Measurements from ENCODE around the gene CNN3. TPM values are rescaled to one million over a fixed set of nuclear protein-coding genes. Genes with fewer than 3 reads are reported as not detected.

Gene CNN3
- total and polyA plus RNA-seq, 2 donors = 163 to 350 TPM

DNA sequence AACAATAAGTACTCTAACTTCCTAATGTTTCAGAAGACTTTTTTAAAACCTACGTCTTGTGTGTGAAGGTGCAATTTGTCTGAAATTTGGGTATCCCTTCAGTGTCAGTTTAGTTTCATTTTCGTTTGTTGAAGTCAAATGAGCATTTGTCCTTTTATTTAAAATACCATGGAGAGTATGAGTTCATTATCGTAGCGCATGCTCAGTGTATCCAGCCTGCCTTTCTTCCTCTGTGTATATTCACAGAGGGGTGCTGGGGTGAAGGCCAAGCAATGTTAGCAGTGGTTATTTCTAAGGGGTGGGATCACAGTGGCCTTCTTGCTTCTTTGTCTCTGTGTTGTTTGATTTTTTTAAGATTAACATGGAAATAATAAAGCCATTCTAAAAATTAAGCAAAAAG is 43.2 kb downstream of the CNN3 start:
- H3K27ac ChIP-seq (ENCODE audit: low read depth) = no peak overlapping the region
- H3K4me1 ChIP-seq (ENCODE audit: insufficient read depth) = no peaks in the 10 kb centered on the region
- H3K4me3 ChIP-seq (ENCODE audit: low read depth, low read length) = no peak overlapping the region
- no peak for DNase-seq (ENCODE audit: extremely low spot score)
- WGBS = 11% methylated on average over 4 of the region's 4 CpGs
- H3K36me3 ChIP-seq (ENCODE audit: insufficient read depth) = no peaks in the 10 kb centered on the region

DNA sequence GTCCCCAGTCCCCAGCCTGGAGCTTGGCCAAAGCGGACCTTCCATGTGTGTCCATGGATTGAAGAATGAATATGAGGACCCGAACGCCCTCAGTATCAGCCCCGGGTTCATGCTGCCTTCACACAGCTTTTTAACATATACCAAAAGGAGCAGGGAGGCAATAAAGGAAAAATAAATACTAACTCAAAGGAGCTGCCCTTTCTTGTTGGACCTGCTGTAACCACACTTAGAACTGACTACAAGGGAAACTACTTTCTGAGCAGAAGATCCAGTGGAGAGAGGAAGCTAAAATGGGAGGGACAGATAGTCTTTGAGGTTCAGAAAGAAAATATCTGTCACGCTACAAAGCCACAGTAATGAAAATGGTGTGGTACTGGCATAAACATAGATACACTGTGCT is 48.6 kb downstream of the CNN3 start:
- WGBS = 93% methylated on average over 5 of the region's 5 CpGs
- H3K4me1 ChIP-seq (ENCODE audit: insufficient read depth) = no peaks in the 10 kb centered on the region
- no peaks in the 10 kb centered on the region for H3K36me3 ChIP-seq (ENCODE audit: insufficient read depth)
- no peak overlapping the region for H3K27ac ChIP-seq (ENCODE audit: low read depth)
- no peak overlapping the region for H3K4me3 ChIP-seq (ENCODE audit: low read depth, low read length)
- no peak for DNase-seq (ENCODE audit: extremely low spot score)

DNA sequence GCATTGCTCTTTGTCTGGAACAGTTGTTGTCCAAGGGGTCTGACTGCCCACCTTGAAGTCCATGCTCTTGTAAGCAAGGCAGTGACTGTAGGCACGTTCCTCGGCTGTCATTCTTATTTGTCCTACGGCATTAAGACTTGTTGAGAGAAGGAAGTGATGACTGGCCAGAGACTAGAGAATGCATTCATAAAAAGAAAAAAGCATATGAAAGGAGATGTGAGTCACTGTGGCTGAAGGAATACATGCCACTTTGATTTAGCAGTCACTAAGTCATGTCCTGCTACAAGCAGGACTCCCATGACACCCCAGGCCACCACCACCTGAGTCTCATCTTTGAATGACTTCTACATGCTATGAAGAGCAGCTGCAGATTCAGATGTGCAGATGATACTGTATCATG is 50.5 kb downstream of the CNN3 start:
- Histone ChIP-seq H3K4me3 (ENCODE audit: low read depth, low read length) (no peak overlapping the region), H3K27ac (ENCODE audit: low read depth) (no peak overlapping the region), H3K4me1 (ENCODE audit: insufficient read depth) (no peaks in the 10 kb centered on the region), H3K36me3 (ENCODE audit: insufficient read depth) (no peaks in the 10 kb centered on the region)
- no peak for DNase-seq (ENCODE audit: extremely low spot score)
- 75% methylated on average over 3 of the region's 3 CpGs for WGBS

DNA sequence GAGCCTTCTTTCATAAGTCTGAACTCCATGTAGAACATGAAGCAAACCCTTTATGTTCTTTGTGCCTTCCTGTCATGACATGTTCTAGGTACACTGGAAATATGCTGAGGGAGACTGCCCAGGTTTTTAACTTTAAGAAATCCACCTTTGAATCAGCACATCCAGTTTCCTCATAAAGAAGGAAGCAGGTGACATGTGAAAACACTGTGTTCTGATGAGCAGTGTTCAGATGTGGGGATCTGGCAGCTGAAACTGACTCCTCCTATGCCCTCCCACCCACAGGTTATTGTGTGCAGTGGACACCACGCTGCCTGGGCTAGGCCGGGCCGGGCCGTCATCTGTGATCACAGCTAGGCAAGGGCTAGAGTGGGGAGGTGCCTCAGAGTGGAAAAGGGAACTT is 51.1 kb downstream of the CNN3 start:
- no peak for DNase-seq (ENCODE audit: extremely low spot score)
- no peaks in the 10 kb centered on the region for H3K36me3 ChIP-seq (ENCODE audit: insufficient read depth)
- no peak overlapping the region for H3K27ac ChIP-seq (ENCODE audit: low read depth)
- no peak overlapping the region for H3K4me3 ChIP-seq (ENCODE audit: low read depth, low read length)
- no peaks in the 10 kb centered on the region for H3K4me1 ChIP-seq (ENCODE audit: insufficient read depth)
- WGBS = 84% methylated on average over 4 of the region's 4 CpGs

DNA sequence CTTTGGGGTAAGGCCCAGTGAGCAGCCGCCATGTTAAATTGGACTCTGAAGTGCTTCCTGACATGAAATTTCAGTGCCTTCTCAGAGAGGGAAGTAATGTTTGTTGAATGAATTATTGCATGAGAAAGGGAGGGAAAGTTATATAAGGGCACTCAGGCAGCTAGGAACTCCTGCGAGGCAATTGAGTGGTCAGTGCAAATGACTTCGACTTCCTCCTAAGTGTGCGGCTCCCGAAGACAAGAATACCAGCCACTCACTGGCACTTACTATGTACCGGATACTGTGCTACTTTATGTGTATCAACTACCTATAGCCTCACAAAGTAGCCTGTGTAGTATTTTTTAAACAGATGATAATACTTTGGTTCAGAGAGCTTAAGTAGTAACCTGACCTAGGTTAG is 52.5 kb downstream of the CNN3 start:
- peak overlapping the region; percentile 6 for H3K27ac ChIP-seq (ENCODE audit: low read depth)
- DNase-seq (ENCODE audit: extremely low spot score) = no peak
- no peaks in the 10 kb centered on the region for H3K4me1 ChIP-seq (ENCODE audit: insufficient read depth)
- no peak overlapping the region for H3K4me3 ChIP-seq (ENCODE audit: low read depth, low read length)
- 97% methylated on average over 6 of the region's 6 CpGs for WGBS
- H3K36me3 ChIP-seq (ENCODE audit: insufficient read depth) = no peaks in the 10 kb centered on the region

DNA sequence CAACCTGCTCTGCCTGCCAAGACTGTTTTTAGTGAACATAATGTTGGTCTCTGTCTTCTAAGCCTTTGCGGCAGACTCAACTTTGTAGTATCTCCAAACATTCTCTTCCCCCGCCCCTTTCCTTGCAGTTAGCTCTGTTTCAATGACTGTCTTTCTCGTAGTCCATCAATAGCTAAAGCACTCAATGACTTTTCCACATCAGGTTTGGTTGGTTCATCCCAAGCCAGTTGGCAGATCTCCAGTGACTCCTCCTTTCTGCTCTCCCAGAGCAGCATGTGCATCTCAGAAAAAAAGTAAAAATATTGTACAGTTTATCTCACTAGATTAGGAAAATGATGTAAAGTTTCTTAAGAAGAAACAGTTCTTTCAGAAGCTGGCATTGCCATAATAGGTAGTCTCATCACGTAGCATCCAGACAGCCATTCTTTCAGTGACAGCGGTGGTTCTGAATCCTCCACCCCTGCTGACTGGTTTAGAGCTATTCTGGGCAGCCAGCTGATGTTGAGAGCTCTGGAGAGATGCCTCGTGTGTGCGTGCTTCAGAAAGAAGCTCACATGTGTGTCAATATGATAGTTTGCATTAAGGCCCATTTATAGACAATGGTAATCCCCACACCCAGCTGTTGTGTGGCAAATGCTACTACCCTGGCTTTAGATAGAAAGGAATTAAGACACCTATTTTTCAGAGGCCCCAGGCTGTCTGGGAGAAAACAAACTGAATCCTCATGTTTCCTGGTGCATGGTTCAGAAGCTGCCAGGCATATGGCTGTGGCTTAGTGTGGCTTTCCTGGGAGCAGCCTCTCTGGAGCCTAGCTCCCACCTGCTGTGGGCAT is 53.2 kb downstream of the CNN3 start:
- WGBS = 37% methylated on average over 7 of the region's 7 CpGs
- no peak for DNase-seq (ENCODE audit: extremely low spot score)
- no peaks in the 10 kb centered on the region for H3K4me1 ChIP-seq (ENCODE audit: insufficient read depth)
- H3K4me3 ChIP-seq (ENCODE audit: low read depth, low read length) = no peak overlapping the region
- no peaks in the 10 kb centered on the region for H3K36me3 ChIP-seq (ENCODE audit: insufficient read depth)
- peak overlapping the region; percentile 6 for H3K27ac ChIP-seq (ENCODE audit: low read depth)

DNA sequence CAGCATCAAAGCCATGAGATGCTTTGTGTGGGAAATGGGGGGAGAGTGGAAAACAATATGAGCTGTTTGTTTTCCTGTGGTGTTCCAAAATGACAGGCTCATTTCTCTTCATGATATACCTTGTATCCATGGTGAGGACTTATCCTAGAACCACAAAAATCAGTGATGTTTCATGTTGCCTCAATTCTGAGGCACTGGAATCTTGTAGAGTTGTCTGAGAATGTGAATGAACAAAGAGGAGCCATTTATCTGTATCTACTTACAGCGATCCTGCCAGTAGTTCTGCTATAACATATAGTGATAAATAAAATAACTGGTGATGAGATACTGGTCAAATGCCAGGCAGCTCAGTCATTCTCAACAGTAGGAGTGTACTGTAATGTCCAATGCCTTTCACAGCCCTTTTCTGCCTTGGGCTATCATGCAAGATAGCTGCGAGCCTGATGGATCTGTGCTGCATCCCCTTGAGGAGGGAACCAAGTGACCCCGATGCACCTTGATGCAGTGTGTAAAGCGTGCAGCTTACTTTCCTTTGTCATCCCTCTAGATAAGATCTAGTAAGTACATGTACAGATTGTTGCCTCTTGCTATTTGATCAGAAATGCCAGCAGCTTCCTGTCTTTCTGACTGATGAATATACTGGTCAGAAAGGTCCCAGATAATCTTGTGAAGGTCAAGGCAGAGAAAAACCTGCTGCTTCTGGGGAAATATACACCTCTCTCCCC is 54.0 kb downstream of the CNN3 start:
- WGBS = 60% methylated on average over 4 of the region's 4 CpGs
- H3K4me3 ChIP-seq (ENCODE audit: low read depth, low read length) = no peak overlapping the region
- H3K27ac ChIP-seq (ENCODE audit: low read depth) = no peak overlapping the region
- H3K36me3 ChIP-seq (ENCODE audit: insufficient read depth) = no peaks in the 10 kb centered on the region
- no peaks in the 10 kb centered on the region for H3K4me1 ChIP-seq (ENCODE audit: insufficient read depth)
- DNase-seq (ENCODE audit: extremely low spot score) = no peak

DNA sequence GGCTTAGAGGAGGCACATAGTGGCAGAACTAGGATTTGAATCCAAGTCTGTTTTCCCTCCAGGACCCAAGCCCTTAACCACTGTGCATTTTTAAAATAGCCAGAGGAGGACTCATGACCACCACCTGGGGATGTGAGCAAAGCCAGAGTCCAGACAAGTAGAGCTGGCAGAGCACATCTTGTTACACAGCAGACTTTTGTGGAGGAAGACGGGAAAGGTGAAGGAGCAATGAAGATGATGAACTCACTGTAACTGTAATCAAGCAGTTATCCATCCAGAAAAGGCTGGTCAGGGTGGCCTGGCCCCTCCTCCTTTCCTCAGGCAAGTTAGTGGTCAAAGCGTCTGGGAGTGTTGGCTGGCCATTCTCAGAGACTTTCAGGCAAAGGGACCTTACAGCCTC is 55.9 kb downstream of the CNN3 start:
- Histone ChIP-seq H3K4me1 (ENCODE audit: insufficient read depth) (no peaks in the 10 kb centered on the region), H3K36me3 (ENCODE audit: insufficient read depth) (no peaks in the 10 kb centered on the region), H3K27ac (ENCODE audit: low read depth) (no peak overlapping the region), H3K4me3 (ENCODE audit: low read depth, low read length) (no peak overlapping the region)
- 85% methylated on average over 2 of the region's 2 CpGs for WGBS
- no peak for DNase-seq (ENCODE audit: extremely low spot score)

DNA sequence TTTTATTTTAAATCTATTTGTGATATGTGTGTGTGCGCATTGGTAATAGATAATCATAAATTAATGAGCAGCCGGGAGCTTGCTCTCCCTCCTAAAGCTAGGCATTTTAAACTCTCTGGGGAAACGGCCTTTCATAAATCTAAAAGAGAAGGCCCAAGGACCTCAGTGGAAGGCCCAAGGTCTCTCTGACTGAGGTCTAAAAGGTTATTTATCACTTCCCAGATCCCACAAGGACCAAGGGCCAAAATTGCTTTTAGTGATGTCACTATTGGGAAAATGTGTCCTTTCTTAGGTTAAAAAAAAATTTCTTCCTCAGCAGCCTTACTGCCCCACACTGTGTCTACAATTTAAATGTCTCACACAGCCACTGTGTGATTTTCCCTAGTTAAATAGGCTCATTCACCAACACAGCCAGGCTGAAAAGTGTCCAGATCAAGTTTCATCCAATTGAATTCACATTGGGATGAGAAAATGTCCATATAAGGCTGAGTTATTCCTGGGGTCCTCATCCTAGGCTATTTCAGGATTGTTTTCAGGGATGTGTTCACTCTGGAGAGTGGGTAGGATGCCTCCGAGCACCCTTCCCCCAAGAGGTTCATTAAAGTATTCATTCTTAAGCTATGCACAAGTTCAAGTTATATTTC is 60.6 kb downstream of the CNN3 start:
- DNase-seq (ENCODE audit: extremely low spot score) = no peak
- peaks cover 5% of the 10 kb centered on the region for H3K4me1 ChIP-seq (ENCODE audit: insufficient read depth)
- 73% methylated on average over 4 of the region's 4 CpGs for WGBS

DNA sequence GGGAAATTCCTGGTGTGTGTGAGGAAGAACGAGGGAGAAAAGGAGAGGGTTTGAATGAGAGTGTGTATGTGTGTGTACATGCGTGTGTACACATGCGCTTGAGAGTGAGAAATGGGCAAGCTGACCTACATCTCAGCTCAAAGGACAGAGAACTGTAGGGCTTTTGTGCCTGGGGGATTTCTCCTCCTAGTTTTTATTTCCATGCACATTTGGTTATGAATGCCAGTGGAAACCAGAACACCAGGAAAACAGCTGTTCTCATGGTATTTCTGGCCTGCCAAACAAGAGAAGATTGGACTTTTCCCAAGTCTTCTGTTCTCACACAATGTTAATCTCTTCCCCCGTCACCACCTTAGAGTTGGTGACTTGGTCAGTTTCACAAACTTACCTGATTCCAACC is 61.5 kb downstream of the CNN3 start:
- Histone ChIP-seq H3K36me3 (ENCODE audit: insufficient read depth) (no peaks in the 10 kb centered on the region), H3K4me3 (ENCODE audit: low read depth, low read length) (no peak overlapping the region), H3K4me1 (ENCODE audit: insufficient read depth) (peaks cover 5% of the 10 kb centered on the region), H3K27ac (ENCODE audit: low read depth) (no peak overlapping the region)
- 45% methylated on average over 4 of the region's 4 CpGs for WGBS
- DNase-seq (ENCODE audit: extremely low spot score) = no peak

More for the DNA sequence above, 60.6 kb downstream of the CNN3 start:
- Histone ChIP-seq H3K36me3 (ENCODE audit: insufficient read depth) (no peaks in the 10 kb centered on the region), H3K4me3 (ENCODE audit: low read depth, low read length) (no peak overlapping the region), H3K27ac (ENCODE audit: low read depth) (no peak overlapping the region)

DNA sequence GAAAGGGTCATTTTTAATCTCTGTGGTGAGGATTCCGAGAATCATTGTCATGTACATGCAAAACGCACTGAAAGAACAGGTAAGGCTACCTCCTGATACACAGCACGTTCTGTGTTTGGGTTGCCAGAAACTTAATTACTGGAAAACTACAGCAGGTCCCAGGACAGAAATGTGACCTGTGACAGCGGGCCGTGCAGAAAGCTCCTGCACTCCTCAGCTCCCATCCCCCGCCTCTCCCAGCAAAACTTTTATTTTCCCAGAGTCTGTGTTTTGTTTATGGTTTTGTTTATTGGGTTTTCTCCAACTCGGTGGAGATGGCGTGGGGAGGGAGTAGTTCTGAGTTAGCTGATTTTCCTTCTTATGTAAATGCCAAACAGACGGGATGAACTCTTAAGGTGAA is 62.1 kb downstream of the CNN3 start:
- DNase-seq (ENCODE audit: extremely low spot score) = no peak
- Histone ChIP-seq H3K36me3 (ENCODE audit: insufficient read depth) (no peaks in the 10 kb centered on the region), H3K4me1 (ENCODE audit: insufficient read depth) (peaks cover 5% of the 10 kb centered on the region), H3K27ac (ENCODE audit: low read depth) (no peak overlapping the region), H3K4me3 (ENCODE audit: low read depth, low read length) (no peak overlapping the region)
- 35% methylated on average over 9 of the region's 9 CpGs for WGBS

DNA sequence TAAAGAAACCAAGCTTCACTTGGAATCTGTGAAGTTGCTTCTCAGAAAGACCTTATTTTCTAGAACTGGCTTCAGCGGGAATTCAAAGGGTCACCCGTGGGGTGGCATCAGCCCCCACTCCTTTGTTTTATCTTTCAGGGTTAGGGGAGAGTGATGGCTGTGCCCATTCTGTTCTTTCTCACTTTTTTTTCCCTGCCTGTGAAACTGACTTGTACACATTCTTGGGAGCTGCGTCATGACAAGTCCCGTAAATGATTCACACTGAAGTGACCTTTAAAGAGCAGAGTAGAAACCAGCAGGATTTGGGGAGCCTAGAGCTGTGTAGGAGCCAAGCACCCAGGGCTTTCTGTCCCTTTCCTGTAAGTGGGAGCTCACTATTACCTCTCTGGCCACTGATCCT is 63.0 kb downstream of the CNN3 start:
- Histone ChIP-seq H3K36me3 (ENCODE audit: insufficient read depth) (no peaks in the 10 kb centered on the region), H3K4me1 (ENCODE audit: insufficient read depth) (peaks cover 5% of the 10 kb centered on the region), H3K27ac (ENCODE audit: low read depth) (peak overlapping the region; percentile 44), H3K4me3 (ENCODE audit: low read depth, low read length) (no peak overlapping the region)
- no peak for DNase-seq (ENCODE audit: extremely low spot score)
- 17% methylated on average over 4 of the region's 4 CpGs for WGBS

DNA sequence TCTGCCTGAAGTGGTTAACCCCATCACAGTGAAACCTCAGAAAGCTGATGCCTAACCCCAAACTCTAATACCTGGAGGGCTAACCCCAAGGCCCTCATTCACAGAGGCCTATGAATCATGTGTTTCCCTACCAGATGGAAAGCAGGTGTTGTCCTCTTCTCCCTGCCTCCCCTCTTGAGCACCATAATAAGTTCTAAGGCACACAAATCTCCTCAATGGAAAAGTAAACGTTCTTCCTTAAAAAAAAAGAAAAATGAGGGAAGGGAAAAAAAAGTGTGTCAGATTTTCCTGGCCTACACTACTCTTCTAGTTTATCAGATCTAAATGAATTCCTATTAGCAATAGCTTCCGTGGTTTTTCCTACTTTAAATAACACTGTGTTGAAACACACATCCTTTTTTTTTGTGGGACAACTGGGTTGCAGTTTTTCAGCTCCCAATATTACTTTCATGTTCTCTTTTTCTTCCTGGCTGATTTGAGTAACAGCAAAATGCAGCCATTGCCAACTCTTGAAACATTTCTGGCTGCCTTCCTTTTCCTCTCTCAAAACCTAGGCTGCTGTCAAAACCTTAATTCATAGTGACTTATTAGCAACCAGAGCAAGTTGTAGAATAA is 63.5 kb downstream of the CNN3 start:
- peaks cover 5% of the 10 kb centered on the region for H3K4me1 ChIP-seq (ENCODE audit: insufficient read depth)
- H3K36me3 ChIP-seq (ENCODE audit: insufficient read depth) = no peaks in the 10 kb centered on the region
- 1% methylated on average over 2 of the region's 2 CpGs for WGBS
- peak overlapping the region; percentile 61 for H3K27ac ChIP-seq (ENCODE audit: low read depth)
- no peak overlapping the region for H3K4me3 ChIP-seq (ENCODE audit: low read depth, low read length)
- DNase-seq (ENCODE audit: extremely low spot score) = no peak
